ENCODE data around the gene NAALADL2.
"Not testable (repeated sequence)": the region's sequence is repeated elsewhere in the genome, so short reads cannot be mapped to it uniquely, and the experiment has no call there.

Gene NAALADL2

GRCh38 chr3:175818811-175819464 lies 959.8 kb downstream of the NAALADL2 start:
- peak; percentile 1 for DNase-seq

- DNase-seq = not testable (repeated sequence)
Measured at GRCh38 chr3:175822766-175823491, 963.8 kb downstream of the NAALADL2 start.

GRCh38 chr3:175825016-175825580 lies 966.0 kb downstream of the NAALADL2 start:
- DNase-seq = not testable (repeated sequence)

GRCh38 chr3:175826759-175827158 lies 967.6 kb downstream of the NAALADL2 start:
- DNase-seq = no peak

GRCh38 chr3:175829809-175830208 lies 970.7 kb downstream of the NAALADL2 start:
- DNase-seq = not testable (repeated sequence)

- not testable (repeated sequence) for DNase-seq
Measured at GRCh38 chr3:175835763-175836162, 976.6 kb downstream of the NAALADL2 start.

GRCh38 chr3:175836617-175837016 lies 977.5 kb downstream of the NAALADL2 start:
- no peak for DNase-seq

GRCh38 chr3:175837962-175838361 lies 978.8 kb downstream of the NAALADL2 start:
- DNase-seq = no peak

GRCh38 chr3:175839366-175840005 lies 980.4 kb downstream of the NAALADL2 start:
- no peak for DNase-seq

GRCh38 chr3:175851541-175851940 lies 992.4 kb downstream of the NAALADL2 start:
- no peak for DNase-seq

GRCh38 chr3:175852560-175852959 lies 993.4 kb downstream of the NAALADL2 start:
- no peak for DNase-seq

- no peak for DNase-seq
Measured at GRCh38 chr3:175857666-175858270, 998.6 kb downstream of the NAALADL2 start.
